ENCODE measurements around the gene BPIFB2.

Gene BPIFB2

DNA sequence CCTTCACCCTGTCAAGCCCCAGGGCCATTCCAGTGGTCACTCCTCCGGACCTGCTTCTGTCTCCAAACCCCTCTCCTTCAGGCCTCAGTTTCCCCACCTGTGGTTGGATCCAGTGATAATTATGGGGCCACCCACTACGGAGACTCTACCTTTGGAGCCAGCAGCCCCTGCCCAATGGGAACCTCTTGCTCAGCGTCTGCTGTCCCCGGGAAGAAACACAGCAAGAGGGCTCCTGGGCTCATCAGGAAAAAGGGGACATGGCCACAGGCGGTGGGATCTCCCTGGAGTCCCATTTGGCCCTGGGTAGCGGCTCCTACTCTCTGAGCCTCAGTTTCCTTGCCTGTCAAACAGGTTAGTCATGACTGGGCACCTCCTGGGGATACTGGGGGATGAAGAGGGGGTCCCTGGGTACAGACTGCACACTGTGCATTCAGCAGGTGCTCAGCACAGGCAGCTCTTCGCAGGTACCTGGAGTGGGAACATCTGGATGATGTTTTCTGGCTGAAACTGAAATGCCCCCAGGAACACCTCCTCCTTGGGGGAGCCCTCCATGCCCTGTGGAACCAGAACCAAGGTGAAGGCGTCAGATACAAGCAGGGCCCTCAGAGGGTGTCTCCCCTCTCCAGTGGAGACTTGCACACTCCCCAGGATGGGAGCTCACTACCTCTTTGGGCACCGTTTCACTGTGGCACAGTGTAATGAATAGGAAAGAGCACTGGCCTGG lies 22.7 kb upstream of the BPIFB2 start:
- no peak for DNase-seq (ENCODE audit: low read depth, low spot score)

DNA sequence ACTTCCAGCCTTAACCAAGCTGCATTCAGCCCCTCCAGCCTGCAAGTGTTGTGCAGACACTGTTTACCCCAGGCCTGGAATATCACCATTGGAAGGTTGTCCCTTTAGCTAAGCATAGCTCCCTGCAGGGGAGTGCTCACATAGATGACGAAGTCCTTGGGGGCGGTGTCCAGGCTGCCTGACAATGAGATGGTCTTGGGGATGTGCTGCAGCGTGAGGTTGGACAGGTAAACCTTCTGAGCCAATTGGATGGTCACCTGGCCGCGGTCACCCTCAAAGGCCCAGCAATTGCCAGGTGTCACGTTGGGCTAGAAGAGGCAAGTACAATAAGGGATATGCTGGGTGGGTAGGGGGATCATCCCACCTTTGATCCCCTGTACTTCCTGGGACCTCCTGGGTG lies 21.9 kb upstream of the BPIFB2 start:
- no peak for DNase-seq (ENCODE audit: low read depth, low spot score)

DNA sequence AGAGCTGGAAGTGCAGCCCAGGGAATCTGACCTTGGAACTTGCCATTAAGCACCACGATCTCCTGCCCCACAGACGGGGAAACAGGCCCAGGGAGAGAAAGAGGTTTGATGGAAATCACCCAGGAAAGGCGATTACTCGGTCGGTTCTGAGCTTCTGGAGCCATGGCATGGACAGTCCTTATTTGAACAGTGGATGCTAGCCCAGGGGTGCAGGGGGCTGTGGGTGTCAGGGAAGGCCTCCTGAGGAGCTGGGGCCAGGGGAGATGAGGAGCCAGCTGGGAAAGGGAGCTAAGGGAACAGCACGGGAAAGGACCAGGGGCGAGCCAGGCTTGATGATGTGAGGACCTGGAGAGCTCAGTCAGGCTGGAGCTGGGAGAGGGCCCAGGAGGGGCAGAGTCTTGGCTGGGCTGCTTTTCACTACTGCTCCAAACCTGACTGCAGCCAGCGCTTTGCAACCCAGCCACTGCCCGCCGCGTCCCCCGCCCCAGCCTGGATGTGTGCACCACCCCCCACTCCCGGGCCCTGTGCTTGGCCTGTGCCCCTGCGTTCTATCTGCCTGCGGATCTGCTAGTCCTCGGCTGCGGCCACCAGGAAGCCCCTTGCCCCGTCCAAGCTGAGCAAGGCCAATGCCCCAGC lies 21.1 kb upstream of the BPIFB2 start:
- no peak for DNase-seq (ENCODE audit: low read depth, low spot score)

DNA sequence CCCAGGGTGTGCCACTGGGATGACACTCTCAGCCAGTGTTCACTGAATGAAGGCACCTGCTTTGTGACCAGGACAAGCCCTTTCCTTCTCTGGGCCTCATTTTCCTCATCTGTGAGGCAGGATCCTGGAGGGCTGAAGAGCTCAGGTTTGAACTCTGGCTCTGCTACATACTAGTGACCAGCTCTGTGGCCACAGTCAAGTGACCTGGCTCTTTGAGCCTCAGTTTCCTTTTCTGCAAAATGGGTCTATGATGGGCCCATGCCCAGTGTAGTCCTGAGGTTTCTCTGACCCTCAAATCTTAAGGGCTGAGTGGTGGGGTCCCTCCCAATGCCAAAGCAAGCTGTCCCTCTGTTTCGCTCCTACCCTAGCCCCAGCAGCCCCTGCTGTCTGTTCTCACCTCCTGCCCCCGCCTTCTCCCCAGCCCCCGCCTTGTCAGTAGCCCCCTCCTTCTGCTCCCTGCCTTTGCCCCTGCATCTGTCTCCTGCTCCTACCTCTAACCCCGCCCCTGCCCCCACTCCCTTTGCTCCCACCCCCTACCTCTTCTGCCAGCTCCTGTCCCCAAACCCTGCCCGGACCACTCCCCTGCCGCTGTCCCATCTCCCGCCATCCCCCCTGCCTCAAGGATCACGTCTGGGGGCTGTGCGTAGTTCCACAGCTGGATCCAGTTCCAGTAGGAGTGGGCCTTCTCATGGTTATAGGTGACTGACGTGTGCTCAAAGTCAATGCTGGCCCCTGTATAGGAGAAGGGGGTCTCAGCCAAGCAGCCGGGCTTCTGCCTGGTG lies 20.3 kb upstream of the BPIFB2 start:
- DNase-seq (ENCODE audit: low read depth, low spot score), result no peak

DNA sequence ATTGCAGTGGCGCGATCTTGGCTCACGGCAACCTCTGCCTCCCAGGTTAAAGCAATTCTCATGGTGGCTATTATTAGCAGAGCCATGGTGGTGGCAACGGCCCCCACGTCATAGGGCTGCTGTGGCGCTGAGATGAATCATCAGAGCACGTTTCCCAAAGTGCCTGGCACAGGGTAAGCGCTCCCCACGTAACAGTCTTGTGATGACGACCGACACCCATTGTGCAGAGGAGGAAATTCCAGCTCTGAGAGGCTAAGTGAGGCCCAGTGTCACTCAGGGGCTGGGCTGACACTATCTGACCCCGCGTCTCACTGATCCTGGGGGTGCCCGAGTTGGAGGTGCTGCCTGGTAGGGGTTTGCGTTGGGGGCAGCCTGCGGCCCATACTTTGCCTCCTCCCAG lies 19.5 kb upstream of the BPIFB2 start:
- no peak for DNase-seq (ENCODE audit: low read depth, low spot score)

DNA sequence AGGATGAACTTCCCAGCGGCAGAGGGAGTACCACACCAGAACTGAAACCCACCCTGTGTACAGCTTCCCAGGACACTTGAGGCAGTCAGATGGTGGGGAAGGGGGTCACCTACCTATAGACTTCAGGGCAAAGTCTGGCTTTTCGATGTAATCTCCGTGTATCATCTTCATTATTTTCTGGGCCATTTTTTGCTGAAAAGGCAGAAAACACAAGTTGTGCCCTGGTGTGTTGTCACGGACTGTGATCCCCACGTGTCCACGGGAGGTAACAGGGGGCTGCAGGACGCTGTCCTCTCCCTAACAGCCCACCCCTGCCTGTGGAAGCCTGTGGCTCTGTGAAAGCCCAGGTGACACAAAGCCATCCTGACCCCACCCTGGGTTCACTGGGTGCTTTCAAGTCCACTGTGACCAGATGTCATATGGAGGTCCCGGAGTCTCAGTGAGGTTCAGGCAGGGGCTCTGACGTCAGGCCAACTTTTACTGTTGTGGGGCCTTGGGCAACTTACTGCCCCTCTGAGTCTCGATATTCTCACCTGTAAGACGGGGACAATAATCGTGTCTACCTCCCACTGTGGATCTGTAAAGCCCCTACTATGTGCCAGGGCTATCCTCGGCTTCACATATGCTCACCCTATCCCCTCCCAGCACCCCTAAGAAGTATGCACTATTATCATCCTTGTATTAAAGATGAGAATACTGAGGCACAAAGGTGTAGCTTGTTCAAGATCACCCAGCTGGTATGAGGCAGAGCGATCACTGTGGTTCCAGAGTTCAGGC lies 17.8 kb upstream of the BPIFB2 start:
- DNase-seq (ENCODE audit: low read depth, low spot score), result no peak

DNA sequence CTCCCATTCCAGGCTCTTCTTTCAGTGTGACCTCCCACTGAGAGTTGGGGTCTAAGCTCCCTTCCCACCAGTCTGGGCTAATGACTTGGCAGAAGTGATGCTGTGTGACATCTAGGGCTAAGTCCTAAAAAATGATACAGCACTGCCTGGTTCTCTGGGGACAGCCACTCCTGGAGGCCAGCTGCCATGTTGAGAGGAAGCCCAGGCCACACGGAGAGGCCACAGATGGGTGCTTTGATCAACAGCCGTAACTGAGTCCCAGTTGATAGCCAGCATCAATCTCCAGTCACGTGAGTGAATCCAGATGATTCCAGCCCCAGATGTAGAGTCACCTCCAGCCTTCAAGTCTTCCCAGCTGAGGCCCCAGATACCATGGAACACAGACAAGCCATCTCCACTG lies 17.1 kb upstream of the BPIFB2 start:
- no peak for DNase-seq (ENCODE audit: low read depth, low spot score)

DNA sequence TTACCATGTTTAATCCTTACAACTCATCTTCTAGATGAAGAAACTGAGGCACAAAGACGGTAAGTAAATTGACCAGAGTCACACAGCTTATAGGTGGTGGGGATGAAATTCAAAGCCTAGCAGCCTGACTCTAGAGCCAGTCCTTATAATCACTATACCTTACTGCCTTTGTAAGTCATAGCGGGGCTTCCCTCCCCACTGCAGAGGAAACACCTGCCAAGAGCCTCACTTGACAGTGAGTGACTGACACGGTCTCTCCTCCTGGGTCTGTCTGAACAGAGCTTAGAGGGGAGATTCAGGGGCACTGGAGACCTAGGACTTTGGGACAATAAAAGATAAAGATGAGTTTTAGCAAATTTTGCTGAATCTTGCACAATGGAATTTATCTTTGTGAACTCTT lies 16.1 kb upstream of the BPIFB2 start:
- no peak for DNase-seq (ENCODE audit: low read depth, low spot score)

DNA sequence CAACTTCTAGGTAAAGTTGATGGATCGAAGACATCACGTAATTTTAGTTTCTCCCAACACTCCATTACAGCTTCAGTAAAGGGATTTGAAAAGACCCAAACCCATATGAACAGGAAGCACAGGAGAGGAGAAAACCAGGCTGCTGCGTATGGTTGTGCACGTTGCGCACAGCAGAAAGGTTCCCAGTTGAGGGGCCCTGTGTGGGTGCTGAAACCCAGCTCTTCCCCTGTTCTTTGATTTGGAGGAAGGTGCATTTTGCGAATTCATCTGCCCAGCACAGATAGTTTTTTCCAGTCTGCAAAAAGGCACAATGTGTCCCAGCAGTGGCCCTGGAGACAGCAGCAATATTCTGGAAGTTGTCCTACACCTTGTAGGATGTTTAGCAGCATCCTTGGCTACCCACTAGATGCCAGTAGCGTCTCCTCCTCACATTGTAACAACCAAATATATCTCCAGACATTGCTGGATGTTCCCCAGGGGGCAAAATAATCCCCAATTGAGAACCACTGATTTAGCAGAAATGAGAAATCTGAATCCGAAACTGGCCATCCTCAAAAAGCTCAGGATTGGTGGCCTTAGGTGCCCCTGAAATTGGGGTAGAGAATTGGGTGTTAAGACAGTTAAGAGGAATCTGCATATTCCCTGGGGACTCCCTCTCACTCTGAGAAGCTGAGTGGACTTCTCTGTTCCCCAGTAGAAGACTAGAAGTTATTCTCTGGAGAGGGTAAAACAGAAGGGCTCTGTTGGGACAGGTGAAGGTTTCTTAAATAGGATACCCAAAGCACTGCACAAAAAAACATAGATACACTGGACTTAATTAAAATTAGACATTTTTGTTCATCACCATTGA lies 15.5 kb upstream of the BPIFB2 start:
- DNase-seq (ENCODE audit: low read depth, low spot score), result no peak

DNA sequence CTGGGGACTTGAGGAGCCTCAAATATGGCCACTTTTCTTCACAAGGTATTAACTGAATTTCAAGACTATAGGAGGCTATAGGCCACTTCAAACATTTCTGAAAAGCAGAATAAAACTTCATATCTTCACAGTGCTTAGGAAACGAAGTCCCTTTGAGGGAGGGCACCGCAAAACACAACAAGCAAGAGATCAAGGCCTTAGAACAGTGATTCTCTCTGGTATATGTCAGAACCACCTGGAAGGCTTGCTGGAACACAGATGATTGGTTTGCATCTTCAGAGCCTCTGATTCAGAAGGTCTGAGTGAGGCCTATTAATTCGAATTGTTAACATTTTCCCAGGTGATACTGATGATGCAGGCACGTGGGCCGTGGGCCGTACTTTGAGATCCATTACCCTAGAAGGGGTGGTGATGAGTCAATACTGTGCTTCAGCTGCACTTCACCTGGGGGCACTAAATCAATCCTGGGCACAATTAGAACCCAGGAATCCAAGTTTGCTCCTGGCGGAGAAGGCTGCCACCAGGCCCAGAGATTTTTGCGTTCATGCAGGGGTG lies 13.9 kb upstream of the BPIFB2 start:
- DNase-seq (ENCODE audit: low read depth, low spot score), result no peak

DNA sequence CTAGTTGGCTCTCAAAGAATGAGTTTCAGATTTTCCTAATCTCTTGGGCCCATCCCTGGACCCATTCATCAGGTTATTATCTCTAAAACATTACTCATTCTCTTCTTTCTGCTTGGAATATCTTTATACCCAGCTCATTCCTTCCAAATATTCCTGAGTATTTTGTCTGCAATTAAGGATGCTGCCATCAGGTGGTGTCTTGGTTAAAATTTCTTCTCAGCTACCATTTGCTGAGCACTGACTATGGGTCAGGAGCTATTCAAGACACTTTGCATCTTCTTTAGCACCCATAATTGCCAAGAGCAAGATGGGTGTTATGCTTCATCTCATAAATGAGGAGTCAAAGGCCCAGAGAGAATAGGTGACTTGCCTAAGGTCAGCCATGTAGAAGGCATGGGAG lies 11.7 kb upstream of the BPIFB2 start:
- DNase-seq (ENCODE audit: low read depth, low spot score), result no peak

DNA sequence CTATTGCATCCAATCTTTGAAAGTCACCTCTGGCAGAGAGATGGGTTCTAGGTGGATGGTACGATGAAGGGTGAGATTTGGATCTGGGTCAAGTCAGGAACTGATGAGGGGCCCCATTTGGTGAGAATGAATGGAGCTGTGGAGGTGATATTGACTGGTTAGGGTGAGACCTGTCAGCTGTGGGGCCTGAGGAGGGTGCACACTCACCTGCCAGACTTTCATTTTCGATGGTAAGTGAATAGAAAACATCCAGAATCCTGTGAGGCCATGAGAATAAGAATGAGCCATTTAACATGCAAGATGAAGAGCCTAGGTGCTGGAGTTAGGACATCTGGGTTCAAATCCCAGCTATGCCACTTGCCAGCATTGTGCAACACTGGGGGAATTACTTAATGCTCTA lies 10.1 kb upstream of the BPIFB2 start:
- DNase-seq (ENCODE audit: low read depth, low spot score), result no peak

DNA sequence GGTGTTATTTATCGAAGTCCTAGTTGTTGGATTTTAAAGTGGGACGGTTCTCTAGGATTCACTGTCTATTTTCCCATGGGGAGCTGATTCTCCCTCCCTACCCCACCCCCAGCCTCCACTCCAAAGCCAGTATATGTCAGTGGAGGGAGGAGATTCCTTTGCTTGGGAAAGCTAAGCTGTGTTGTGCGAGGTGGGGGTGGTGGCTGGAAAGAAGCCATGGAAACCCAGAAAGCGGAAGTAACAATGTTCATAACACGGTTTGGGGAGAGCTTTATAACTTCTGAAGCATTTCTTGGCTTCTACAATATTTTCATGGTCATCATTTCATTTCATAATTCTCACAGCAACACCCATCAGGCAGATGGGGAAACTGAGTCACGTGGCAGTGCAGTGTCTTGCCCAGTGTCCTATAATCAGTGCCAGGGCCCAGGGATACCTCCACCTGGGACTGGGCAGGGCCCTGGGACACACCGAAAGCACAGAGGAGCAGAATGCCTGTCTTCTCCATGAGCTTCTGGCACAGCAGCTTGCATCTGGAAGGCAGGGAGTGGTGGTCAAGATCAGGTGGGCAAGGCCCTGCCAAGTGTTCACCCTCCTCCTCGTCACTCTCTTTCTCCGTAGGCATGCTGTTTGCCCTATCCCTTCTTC lies 7.8 kb upstream of the BPIFB2 start:
- DNase-seq (ENCODE audit: low read depth, low spot score), result no peak

DNA sequence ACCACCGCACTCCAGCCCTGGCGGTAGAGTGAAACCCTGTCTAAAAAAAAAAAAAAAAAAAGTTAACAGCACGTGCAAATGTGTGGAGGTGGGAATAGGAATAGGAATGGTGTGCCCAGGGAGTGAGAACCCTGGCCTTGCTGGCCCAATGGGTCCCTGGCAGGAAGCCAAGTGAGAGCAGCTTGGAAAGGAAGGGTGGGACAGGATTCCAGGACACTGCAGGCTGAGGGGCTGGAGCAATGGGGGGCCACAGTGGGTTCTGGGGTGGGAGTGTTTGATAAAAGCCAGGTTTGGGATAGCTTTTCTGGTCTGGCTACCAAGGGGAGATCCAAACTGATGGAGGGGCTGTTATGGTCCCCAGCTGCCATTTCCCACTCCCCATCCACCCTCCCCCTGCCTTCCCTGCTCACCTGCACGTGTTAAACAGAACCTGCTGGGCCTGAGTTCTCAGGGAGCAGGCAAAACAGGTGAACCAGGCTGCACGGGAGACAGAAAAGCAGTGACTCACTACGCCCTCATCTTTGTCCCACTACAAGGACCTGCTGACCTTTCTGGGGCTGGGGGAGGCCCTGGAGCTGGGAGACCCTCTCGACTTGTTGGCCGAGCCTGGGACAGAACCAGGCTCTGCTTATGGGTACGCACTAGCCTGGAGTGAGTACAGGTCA lies 6.6 kb upstream of the BPIFB2 start:
- DNase-seq (ENCODE audit: low read depth, low spot score), result no peak

DNA sequence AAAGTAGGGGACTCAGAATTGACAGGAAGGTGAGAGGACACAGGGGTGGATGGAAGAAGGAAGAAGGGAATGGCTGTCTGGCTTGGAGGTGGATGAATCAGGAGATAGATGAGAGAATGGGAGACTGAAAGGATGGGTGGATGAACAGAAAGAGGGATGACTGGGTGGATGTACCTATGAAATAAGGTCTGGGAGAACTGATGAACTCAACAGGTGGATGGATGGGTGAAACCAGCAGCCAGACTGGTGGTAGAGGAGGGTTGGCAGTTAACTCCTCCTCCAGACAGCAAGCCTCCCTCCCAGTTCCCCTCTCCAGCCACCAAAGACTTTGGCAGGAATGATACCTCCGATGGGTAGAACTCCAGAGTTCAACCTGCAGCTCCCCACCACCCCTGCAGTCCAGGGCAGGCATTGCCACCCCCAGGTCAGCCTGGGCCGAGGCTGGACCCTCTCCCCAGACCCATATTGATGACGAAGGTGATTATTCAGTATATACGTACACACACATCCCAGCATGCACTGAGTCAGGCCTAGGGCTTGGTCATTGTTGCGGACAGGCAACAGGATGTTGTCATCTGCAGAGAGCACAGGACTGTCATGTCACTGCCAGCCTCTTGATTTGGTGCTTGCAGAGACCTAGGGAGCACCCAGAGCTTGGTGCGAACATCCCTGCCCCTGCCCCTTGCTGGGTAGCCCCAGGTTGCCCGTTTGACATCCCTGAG lies 5.3 kb upstream of the BPIFB2 start:
- no peak for DNase-seq (ENCODE audit: low read depth, low spot score)

DNA sequence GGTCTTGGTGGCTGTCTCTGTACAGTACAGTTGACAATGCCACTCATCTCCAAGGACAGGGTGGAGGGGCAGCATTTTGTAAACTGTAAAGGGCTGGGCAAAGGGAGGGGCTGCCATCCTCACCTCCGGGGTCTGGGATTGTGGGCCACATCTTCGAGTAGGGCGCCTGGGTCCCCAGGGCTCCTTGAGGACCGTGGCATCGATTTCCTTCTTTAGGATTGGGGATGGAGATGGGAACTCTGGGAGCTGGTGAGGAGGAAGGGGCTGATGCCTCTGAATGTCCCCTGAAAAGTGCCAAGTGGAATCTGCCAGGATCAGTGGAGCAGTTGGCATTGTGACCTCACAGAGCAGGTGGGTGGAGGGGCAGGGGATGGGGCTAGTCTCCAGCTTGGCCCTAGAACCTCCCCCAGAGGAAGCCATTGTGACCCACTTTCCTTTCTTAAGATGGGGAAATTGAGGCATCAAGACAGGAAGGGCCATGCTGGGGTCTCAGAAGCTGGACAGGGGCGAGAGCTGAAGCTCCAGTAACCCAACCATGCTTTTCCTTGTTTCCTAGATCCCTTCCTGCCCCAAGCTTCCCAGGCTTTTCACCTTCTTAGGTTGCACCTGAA lies 3.3 kb upstream of the BPIFB2 start, which contains the start of gene SUN5:
SUN5 (minus strand) TSS at position 293 of the 611 bp plus-strand sequence; CDS start at position 200, 93 bp downstream.
- no peak for DNase-seq (ENCODE audit: low read depth, low spot score)

DNA sequence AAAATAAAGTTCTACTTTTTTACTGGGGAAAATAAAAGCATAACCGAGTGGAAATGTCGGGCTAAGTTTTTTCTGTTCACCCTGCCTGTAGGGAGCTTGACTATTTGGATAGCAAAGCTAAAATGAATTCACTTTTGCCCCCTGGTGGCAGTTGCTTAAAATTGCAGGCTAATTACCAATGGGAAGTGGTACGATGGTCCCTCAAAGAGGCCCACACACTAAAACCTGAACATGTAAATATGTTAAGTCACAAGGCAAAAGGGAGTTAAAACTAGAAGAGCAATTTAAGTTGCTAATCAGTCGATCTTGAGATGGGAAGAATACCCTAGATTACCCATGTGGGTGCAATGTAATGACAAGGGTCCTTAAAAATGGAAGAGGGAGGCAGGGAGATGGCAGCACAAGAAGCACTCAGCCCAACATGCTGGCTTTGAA lies 2.4 kb upstream of the BPIFB2 start:
- no peak for DNase-seq (ENCODE audit: low read depth, low spot score)
